Psoas muscle (tissue), 8 donors: Measurements from ENCODE around the gene LETM1. TPM values are rescaled to one million over a fixed set of nuclear protein-coding genes. Genes with fewer than 3 reads are reported as not detected.

Source experiments
- ATAC-seq, 4 donors: fragments of 200-7000 bp; cut with Tn5 transposase; one replicate each; pipeline ENCODE4 v1.9.1; 2020; ENCODE audit warnings: moderate library complexity in 3 of 4, mild to moderate bottlenecking in 2 of 4
- DNase-seq, 2 donors: peaks; one replicate each; pipeline ENCODE4 v3.0.0-alpha.2; 2020
- H3K27ac ChIP-seq: fragments of 200-600 bp; one replicate; pipeline ENCODE4 v1.8.0; 2022
- H3K27me3 ChIP-seq, 3 donors: fragments of 200-600 bp in 1 of 3; one replicate each; pipeline versions ENCODE4 v1.6.1 to v1.8.0; 2013 to 2022; ENCODE audit warnings: low read length in 2 of 3, mild to moderate bottlenecking in 2 of 3, moderate library complexity in 1 of 3; ENCODE audit not compliant: insufficient read depth in 3 of 3
- H3K36me3 ChIP-seq, 2 donors: fragments of 200-600 bp in 1 of 2; one replicate each; pipeline versions ENCODE4 v1.6.1 to v1.8.0; 2013 to 2022; ENCODE audit warnings: low read depth in 1 of 2, mild to moderate bottlenecking in 1 of 2, moderate library complexity in 1 of 2; ENCODE audit not compliant: insufficient read depth in 1 of 2
- H3K4me1 ChIP-seq: fragments of 200-600 bp; one replicate; pipeline ENCODE4 v1.8.0; 2022
- H3K4me3 ChIP-seq: fragments of 200-600 bp; one replicate; pipeline ENCODE4 v1.8.0; 2022; ENCODE audit warnings: mild to moderate bottlenecking
- H3K9me3 ChIP-seq: fragments of 200-600 bp; one replicate; pipeline ENCODE4 v1.8.0; 2022
- WGBS, 3 donors: extraction: QIAGEN DNeasy Blood & Tissue Kit; methylation state at CpG; one replicate each; pipeline versions ENCODE4 v1.1.6 to v1.1.7; 2013; 5-methylcytosine and 5-hydroxymethylcytosine counted together
- intact Hi-C, 2 donors: fragments of 100-400 bp; cut with DNase I; formaldehyde crosslinking; loops; one replicate each; pipeline versions ENCODE4 v1.11.0 to v1.14.2; 2022
- polyA plus RNA-seq, 3 donors: library from polyadenylated mRNA; stranded (reverse); fragments of 200-250 nt; gene quantifications; one replicate each; pipeline ENCODE4 v1.2.3, GENCODE V29; 2013
- total RNA-seq, 4 donors: library from RNA; stranded (reverse); fragmentation: NEBNext Ultra II Directional in 2 of 4; extraction: Animal tissue kit (Norgen Biotek cat#: 25700) in 2 of 4; gene quantifications; one replicate each; pipeline versions ENCODE4 v1.2.1 to v1.2.4, GENCODE V29; 2021 to 2023
- TF ChIP-seq, protein P1 (sequence below): fragments of 200-600 bp; IDR thresholded peaks from one replicate; pipeline ENCODE4 v1.8.0; 2022; ENCODE audit warnings: antibody characterized with exemption
- donor health status: healthy with polysubstance abuse.
- donor health status: DM: no; HTN: no; CAD: no; lungs with moderate emphysema.
- donor health status: Bipolar disorder and iron deficiency.
- donor health status: healthy.
- donor health status: DM: yes; HTN: yes; CAD: no.
- donor health status: DM: no; HTN: no; CAD: no.
- donor health status: DM: no; HTN: no; CAD: no.
- donor health status: DM: yes; HTN: yes; CAD: no.

The LETM1 gene
- total and polyA plus RNA-seq, 7 donors: 14.1 to 50.3 (median 26.8) TPM

DNA sequence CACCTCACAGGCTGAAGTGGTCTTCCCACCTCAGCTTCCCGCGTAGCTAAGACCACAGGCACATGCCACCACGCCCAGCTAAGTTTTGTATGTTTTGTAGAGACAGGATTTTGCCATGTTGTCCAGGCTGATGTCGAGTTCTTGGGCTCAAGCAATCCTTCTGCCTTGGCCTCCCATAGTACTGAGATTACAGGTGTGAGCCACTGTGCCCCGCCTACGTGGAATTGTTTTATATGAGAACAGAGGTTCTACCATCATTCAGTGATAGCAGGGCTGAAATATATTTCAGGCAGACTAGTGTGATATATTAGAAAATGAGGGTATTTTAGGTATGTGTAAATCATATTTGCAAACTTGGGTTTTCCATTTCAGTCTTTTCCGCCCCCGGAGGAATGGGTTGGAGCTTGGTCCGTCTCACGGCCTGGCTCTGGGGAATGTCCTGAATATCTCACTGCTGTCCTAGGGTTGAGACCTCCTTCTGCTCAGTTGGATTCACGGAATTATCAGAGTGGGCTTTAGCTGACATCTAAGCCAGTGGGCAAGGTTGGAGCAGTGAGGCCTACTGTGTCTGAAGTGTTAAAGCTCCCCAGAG is 35.1 kb upstream of the LETM1 start:
- no peak overlapping the region for H3K27ac ChIP-seq
- intact Hi-C loops: no loop called here
- no peaks in the 10 kb centered on the region for H3K27me3 ChIP-seq
- ATAC-seq: no peak
- no peak for DNase-seq
- no peak overlapping the region for H3K4me3 ChIP-seq
- TF ChIP-seq, protein P1, sequence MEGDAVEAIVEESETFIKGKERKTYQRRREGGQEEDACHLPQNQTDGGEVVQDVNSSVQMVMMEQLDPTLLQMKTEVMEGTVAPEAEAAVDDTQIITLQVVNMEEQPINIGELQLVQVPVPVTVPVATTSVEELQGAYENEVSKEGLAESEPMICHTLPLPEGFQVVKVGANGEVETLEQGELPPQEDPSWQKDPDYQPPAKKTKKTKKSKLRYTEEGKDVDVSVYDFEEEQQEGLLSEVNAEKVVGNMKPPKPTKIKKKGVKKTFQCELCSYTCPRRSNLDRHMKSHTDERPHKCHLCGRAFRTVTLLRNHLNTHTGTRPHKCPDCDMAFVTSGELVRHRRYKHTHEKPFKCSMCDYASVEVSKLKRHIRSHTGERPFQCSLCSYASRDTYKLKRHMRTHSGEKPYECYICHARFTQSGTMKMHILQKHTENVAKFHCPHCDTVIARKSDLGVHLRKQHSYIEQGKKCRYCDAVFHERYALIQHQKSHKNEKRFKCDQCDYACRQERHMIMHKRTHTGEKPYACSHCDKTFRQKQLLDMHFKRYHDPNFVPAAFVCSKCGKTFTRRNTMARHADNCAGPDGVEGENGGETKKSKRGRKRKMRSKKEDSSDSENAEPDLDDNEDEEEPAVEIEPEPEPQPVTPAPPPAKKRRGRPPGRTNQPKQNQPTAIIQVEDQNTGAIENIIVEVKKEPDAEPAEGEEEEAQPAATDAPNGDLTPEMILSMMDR: no peak
- WGBS, 3 donors: 97 to 98% (median 97%) methylated on average over 11 of the region's 11 CpGs
- H3K36me3 ChIP-seq: no peaks in the 10 kb centered on the region
- H3K9me3 ChIP-seq: no peaks in the 10 kb centered on the region
- no peaks in the 10 kb centered on the region for H3K4me1 ChIP-seq

DNA sequence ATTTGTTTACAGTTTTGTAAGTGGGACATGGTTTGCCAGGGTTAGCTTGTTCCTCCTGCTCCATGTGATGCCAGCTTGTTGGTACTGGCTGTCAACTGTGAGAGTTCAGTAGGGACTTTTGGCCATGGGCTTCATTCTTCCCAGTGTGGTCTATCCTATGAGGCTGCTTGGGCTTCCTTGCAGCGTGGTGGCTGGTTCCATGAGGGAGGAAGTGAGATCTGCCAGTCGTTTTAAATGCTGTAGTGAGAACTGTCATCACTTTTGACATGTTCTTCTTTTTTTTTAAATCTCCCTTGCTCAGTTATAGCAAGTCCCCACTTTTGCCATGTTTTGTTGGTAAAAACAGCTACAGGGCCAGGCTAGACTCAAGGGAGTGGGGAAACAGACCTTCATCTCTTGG is 31.1 kb upstream of the LETM1 start:
- no peaks in the 10 kb centered on the region for H3K36me3 ChIP-seq
- no peak overlapping the region for H3K27ac ChIP-seq
- TF ChIP-seq, protein P1: no peak
- 59 to 76% (median 61%) methylated on average over 2 of the region's 2 CpGs for WGBS, 3 donors
- no peak overlapping the region for H3K4me3 ChIP-seq
- H3K4me1 ChIP-seq: no peaks in the 10 kb centered on the region
- no peaks in the 10 kb centered on the region for H3K27me3 ChIP-seq
- DNase-seq (no peak), ATAC-seq (no peak)
- H3K9me3 ChIP-seq: no peaks in the 10 kb centered on the region
- intact Hi-C loops: no loop called here

DNA sequence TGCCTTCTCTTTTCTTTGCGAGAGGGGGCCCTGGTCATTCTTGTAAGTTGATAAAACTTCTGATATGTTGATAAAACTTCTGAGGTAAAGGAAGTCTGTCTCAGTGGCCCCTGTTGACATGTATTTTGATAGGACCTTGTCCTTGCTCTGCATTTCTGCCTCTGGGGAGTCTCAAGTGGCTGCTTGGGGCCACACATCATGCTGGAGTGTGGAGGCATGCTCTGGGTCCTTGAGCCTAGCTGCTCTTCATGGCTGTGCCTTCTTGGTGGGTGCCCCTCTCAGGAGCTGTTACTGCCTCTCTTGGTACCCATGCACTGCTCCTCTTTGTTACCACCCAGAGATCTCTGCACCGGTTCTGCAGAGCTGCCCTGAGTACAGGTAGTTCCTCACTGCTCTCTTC is 29.5 kb upstream of the LETM1 start:
- intact Hi-C loops: no loop called here
- Histone ChIP-seq H3K36me3 (no peaks in the 10 kb centered on the region), H3K4me1 (peaks cover 1% of the 10 kb centered on the region), H3K27me3 (no peaks in the 10 kb centered on the region), H3K9me3 (no peaks in the 10 kb centered on the region), H3K27ac (no peak overlapping the region), H3K4me3 (no peak overlapping the region)
- TF ChIP-seq, protein P1: no peak
- DNase-seq: no peak
- 89 to 95% (median 92%) methylated on average over 2 of the region's 2 CpGs for WGBS, 3 donors
- no peak for ATAC-seq

DNA sequence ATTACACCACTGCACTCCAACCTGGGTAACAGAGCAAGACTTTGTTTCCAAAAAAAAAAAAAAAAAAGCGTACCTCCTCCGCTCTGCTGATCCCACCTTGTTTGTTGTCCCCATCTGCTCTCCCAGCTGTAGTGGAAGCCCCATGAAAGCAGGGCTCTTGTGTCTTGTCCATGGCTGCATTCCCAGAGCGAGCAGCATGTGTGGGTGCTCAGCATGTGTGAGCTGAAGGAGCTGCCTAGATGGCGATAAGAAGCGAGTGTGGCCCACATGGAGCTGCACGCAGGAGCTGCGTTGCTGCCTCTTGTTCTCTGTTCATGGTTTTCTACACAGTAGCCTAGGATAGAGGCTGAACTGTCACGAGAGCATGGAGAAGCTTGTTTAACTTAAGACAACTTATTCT is 27.6 kb upstream of the LETM1 start:
- Histone ChIP-seq H3K27ac (no peak overlapping the region), H3K27me3 (no peaks in the 10 kb centered on the region), H3K36me3 (no peaks in the 10 kb centered on the region), H3K4me3 (no peak overlapping the region), H3K9me3 (no peaks in the 10 kb centered on the region), H3K4me1 (peaks cover 6% of the 10 kb centered on the region)
- DNase-seq (peak in 1 of 2 donors; percentile 9), ATAC-seq (no peak)
- intact Hi-C loops: no loop called here
- 94 to 95% (median 95%) methylated on average over 8 of the region's 8 CpGs for WGBS, 3 donors
- TF ChIP-seq, protein P1: no peak

DNA sequence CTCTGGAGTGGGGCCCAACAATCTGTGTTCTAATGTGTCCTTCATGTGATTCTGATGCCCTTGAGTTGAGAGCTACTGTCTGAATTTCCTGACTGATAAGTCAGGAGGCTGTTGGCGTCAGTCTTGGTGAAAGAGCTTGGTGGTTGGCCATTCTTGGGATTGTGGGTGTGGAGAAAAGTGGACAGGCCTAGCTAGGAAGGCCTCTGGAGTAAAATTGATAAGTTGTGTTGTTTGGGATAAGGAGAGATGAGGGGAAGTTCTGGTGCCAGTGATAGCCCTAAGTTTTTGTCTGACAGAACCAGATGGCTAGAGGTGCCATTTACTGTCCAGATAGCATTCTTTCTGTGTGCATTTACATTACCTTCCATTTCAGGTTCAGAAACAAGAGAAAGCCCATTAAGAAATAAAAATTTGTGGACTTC is 26.9 kb upstream of the LETM1 start:
- H3K4me1 ChIP-seq: peaks cover 6% of the 10 kb centered on the region
- H3K36me3 ChIP-seq: no peaks in the 10 kb centered on the region
- DNase-seq: no peak
- intact Hi-C loops: no loop called here
- TF ChIP-seq, protein P1: no peak
- H3K27ac ChIP-seq: no peak overlapping the region
- H3K9me3 ChIP-seq: no peaks in the 10 kb centered on the region
- no peak for ATAC-seq
- 94 to 100% (median 95%) methylated on average over 1 of the region's 1 CpG for WGBS, 3 donors
- no peak overlapping the region for H3K4me3 ChIP-seq
- no peaks in the 10 kb centered on the region for H3K27me3 ChIP-seq
